T-helper 9 cell (primary cell): ENCODE measurements around the gene POU5F2.

Experiments used
- DNase-seq: peaks from one replicate; pipeline ENCODE4 v3.0.0-alpha.2; 2020

Gene POU5F2

DNA sequence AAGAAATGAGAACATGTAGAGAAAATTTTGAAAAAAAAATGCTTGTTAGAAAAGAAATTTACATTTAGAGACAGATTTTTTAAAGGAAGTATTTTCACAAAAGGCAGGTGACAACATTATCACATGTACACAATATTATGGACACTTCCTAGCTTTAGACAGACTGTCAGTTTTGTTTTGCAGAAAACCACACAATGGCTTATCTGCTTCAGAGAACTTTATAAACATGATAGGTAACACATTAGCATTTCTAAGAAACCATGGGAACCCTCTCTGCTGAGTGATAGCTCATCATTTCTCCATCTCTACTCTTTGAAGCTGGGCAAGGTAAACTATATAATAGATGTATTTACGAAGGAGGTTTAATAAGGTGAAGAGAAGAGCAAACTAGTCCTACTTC, 25.6 kb downstream of the POU5F2 start:
- no peak for DNase-seq

DNA sequence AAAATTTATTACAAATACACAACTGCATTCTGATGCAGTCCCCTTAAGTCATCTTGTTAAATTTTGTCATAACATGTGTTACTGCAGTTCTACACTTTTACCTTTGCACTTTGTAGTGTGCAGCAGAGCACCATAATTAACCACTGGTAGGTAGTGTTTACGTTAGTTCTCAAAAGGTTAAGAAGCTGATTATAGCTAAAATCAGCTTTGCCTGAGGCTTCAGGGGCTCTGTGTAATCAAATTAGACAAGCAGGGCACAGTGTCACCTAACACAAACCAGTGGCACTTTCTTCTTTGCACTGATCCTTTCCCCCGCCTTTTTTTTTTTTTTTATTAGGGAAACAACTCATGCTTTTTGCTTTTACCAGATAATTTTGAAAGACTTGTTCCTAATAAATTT, 26.1 kb downstream of the POU5F2 start:
- no peak for DNase-seq

DNA sequence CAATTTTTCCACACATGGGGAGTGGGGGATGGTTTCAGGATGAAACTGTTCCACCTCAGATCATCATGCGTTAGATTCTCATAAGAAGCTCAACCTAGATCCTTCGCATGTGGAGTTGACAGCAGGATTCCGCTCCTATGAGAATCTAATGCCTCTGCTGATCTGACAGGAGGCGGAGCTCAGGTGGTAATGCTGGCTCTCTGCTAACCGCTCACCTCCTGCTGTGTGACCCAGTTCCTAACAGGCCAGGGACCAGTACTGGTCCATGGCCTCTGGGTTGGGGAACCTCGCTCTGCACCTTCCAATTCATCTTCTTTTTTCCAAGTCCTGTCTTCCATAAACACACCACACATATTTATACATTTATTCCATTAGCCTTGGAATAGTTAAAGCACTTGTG, 33.0 kb downstream of the POU5F2 start:
- no peak for DNase-seq

DNA sequence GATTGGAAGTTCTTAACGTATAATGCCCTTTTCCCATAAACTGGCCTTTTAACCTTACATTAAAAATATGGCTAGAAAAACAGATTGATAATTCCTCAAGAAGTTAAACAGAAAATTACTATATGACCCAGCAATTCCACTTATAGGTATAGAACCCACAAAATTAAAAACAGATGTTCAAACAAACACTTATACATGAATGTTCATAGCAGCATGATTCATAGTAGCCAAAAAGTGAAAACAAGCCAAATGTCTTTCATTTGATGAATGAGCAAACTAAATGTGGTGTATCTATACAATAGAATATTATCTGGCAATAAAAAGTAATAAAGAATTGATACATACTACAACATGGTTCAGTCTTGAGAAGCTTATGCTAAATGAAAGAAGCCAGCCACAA, 35.5 kb downstream of the POU5F2 start:
- DNase-seq = no peak

DNA sequence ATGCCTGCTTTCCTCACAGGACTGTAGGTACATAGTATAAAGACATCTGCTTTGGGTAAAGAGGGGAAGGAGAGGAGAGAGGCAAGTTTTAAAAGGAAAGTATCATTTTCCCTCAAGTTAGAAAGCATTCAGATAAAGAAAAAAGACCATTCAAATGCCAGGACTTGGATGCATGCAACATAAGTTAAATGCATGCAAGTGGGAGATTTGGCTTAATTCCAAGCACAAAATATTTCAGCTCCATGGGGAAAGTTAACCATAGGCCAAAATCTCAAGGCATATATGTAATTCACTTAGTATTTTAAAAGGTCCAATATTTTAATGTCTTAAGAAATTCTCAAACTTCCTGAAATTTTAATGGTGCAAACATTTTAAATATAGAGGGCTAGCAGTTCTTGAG, 36.4 kb downstream of the POU5F2 start:
- DNase-seq = no peak

DNA sequence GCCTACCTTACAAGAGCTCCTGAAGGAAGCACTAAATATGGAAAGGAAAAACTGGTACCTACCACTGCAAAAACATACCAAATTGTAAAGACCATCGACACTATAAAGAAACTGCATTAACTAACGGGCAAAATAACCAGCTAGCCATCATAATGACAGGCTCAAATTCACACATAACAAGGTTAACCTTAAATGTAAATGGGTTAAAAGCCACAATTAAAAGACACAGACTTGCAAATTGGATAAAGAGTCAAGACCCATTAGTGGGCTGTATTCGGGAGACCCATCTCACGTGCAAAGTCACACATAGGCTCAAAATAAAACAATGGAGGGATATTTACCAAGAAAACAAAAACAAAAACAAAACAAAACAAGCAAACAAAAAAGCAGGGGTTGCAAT, 49.4 kb downstream of the POU5F2 start:
- no peak for DNase-seq
